Activated T-cell treated with anti-CD3 and anti-CD28 coated beads for 1 hour (primary cell): ENCODE data around the gene SEMA6B.

ENCODE experiments used
- DNase-seq: peaks from one replicate; pipeline ENCODE4 v3.0.0-alpha.2; 2020; ENCODE audit warnings: low read depth

The SEMA6B gene

GRCh38 chr19:4507804-4508203, 51.7 kb downstream of the SEMA6B start:
- no peak for DNase-seq

- no peak for DNase-seq
These were observed 52.4 kb downstream of the SEMA6B start for GRCh38 chr19:4507150-4507452.

DNA sequence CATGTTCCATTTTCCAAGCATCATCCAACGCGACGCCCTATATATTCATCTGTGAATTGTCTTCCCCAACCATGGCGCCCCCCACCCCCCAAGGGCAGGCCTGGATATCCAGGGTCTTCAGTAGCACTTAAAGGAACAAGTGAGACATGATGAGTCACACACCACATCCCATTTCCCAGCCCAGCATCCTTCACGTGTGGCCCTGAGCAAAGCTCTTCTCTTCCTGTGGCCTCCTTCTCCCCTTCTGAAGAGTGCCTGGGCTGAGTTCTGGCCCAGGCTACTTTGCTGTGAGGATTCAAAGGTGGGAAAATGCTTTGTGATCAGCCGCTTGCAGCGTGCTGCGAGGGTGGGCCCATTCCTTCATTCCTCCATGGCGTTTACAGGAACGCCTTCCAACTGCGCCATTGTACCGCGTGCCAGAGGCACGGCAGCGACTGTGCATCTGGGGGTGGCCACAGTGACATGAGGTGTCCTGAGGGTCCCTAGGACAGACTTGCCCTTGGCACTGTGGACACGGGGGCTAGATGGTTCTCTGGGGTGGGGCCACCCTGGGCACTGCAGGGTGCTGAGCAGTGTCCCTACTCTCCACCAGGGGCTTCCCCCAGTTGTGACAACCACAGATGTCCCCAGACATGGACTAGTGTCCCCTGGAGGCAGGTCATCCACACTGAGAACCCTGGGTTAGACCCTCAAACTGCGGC, 52.9 kb downstream of the SEMA6B start:
- no peak for DNase-seq

DNA sequence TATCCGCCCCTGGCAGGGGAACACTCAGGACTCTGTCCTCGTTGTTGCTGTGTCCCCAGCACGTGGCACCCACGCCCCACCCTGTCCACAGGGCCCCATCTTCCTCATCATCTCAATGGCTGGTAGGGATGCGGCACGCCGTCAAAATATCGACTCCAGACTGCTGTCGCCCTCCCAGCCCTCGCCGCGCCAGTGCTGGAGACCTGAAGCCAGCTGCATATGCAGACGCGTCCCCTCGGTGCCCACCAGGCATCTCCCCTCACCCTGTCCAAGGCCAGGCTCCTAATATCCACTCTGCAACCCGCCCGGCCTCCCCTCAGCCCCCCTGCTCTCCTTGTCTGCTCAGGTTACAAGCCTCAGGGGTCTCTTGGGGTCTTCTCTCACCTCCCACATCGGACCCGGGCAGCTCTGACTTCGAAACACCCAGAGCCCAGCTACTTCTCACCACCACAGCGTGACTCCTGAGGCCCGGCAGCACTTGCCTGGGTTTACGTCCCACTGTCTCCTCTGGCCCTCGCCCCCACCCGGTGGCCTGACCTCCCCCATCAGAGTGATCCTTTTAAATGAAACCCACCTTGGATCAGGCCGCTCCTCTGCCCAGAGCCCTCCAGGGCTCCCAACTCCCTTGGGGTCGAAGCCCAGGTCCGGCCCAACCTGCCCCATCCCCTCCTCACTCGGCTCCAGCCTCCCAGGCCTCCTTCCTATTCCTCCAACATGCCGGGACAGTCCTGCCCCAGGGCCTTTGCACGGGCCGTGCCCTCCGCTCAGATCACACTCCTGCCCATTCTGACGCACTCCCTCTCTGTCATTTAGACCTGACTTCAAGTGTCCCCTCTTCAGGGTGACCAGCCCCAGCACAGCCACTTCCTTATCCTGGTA, 53.7 kb downstream of the SEMA6B start:
- DNase-seq = no peak

- no peak for DNase-seq
These were observed 54.5 kb downstream of the SEMA6B start for GRCh38 chr19:4504891-4505569.

DNA sequence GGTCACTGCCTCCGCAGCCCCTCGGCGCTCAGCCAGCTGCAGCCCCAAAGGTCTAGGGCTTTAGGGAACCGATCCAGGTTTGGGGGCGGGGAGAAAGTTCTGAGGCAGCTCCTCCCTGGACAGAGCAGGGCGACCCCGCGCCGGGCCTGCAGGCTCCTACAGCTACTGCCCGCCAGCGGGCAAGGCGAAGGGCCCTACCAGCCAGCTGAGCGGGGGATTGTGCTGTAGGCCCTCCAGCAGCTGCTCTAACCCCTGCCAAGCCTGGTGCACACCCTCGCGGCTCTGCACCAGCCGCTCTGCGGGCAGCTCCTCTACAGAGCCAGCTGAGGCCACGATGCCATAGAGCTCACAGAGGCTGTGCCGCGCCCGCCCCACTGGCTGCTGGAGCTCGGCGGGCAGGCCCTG, 55.2 kb downstream of the SEMA6B start:
- DNase-seq = no peak

DNA sequence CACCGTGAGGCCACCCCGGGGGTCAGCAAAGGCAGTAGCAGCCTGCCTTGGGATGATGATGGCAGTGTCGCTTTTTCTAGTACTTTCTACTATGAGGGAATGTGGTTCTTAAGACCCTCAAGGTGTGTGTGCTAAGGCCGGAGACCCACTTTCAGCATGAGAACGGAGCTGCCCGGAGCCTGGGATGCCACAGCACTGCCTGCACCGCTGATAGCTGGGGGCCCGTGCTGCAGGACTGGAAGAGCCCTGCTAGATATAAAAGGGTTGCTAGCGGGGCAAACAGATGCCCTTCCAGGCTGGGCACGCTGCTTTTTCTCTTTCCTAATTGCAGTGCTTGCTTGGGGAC, 55.7 kb downstream of the SEMA6B start:
- DNase-seq = no peak

DNA sequence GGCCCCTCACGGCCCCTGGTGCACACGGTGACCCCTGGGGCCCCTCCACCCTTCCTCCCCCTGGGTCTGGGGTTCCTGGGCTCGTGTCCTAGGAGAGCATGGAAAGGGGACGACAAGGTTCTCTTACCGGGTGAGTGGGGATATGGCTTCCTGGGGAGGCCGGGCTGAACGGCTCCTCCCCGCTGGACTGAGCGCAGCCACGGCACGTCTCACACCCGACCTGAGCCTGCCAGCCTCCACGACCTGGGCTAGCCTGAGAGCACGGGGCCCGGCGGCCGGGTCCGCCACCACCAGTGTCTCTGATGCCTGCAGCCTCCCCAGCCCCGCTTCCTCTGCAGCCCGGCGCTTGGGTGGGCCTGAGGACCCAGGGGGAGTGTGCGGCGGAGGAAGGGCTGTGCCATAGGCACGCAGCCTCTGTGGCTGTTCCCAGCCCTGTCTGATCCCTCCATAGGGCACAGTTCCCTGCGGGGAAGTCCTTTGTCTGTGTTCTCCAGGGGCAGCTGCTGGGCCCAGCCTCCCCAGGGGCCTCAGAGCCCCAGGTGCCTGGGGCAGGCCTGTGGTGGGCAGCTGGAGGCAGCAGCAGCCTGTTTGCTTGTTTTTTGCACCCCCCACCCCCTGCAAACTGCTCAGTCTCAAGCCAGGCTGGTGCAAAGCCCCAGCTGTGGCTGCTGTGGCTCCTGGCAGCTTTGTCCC, 56.2 kb downstream of the SEMA6B start:
- no peak for DNase-seq

DNA sequence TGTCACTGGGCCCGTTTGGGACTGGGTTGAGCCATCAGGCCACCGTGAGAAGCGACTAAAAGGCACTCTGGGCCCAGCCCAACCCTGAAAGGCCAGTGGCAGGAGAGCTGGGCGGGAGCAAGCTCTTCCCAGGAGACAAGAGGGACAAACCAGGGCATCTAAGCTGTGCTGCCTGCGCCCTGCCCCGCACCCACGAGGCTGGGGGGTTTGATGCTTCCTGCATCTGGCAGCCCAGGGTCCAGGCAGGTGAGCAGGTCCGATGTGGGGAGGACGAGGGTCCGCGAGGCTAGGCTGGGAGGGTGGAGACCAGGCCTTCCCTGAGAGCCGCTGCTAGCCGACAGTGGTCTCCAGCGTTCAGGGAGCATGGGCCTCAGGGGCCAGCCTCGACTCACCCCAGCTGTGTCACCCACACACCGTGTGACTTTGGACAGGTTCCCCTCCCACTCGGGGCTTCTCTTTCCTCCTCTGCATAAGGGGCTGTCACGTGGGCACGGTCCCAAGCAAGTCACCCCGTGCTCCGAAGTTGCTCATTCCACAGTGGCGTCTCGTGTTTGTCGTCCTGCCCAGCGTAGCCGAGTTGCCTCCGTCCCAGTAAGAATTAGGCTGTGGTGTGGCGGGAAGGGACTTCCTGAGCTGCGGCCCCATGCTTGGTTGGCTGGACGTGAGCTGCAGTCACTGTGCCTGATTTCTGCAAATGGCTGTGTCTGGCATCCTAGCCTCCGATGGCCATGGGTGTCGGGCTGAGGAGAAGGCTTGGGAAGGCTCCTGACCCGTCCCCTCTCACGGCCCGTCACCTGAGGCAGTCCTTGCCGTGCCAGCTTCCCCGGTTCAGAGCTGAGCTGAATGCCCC, 57.0 kb downstream of the SEMA6B start:
- no peak for DNase-seq

DNA sequence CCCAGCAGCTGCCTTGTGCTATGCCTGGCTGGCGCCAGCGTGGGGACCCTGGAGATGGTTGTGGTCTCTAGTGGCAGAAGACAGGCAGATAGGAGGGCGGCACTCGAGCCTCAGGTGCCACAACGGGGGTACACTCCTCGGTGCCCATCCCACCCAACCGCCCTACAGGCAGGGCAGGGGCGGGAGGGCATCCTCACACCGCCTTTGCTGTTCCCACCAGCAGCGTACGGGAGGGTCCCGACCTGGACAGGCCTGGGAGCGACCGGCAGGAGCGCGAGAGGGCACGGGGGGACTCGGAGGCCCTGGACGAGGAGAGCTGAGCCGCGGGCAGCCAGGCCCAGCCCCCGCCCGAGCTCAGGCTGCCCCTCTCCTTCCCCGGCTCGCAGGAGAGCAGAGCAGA, 57.8 kb downstream of the SEMA6B start:
- no peak for DNase-seq

GRCh38 chr19:4500841-4501591, 58.5 kb downstream of the SEMA6B start:
- DNase-seq = no peak

- no peak for DNase-seq
These were observed 59.6 kb downstream of the SEMA6B start for GRCh38 chr19:4499855-4500254.

DNA sequence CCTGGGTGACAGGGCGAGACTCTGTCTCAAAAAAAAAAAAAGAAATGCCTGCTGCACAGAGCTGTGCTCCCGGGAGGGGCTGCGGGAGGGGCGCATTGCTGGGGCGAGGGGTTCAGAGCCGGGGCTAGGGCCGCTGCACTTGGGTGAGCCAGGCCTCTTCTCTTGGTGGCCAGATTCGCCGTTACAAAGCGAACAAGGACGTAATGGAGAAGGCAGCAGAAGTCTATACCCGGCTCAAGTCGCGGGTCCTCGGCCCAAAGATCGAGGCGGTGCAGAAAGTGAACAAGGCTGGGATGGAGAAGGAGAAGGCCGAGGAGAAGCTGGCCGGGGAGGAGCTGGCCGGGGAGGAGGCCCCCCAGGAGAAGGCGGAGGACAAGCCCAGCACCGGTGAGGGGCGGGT, 60.2 kb downstream of the SEMA6B start:
- DNase-seq = no peak

DNA sequence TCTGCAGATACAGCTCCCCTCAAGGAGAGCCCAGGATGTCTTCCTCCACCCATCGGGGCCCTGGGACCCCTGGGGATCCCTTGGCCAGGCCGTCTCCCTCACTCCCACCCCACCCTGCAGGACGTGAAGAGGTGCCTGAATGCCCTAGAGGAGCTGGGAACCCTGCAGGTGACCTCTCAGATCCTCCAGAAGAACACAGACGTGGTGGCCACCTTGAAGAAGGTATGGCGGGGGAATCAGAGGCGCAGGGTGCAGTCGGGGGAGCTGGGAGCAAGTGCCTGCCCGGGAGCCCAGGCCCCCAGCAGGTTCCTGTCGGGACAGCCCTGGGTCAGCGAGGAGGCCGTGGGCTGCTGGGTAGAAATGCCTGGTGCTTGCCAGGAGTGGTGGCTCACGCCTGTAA, 60.8 kb downstream of the SEMA6B start:
- no peak for DNase-seq

DNA sequence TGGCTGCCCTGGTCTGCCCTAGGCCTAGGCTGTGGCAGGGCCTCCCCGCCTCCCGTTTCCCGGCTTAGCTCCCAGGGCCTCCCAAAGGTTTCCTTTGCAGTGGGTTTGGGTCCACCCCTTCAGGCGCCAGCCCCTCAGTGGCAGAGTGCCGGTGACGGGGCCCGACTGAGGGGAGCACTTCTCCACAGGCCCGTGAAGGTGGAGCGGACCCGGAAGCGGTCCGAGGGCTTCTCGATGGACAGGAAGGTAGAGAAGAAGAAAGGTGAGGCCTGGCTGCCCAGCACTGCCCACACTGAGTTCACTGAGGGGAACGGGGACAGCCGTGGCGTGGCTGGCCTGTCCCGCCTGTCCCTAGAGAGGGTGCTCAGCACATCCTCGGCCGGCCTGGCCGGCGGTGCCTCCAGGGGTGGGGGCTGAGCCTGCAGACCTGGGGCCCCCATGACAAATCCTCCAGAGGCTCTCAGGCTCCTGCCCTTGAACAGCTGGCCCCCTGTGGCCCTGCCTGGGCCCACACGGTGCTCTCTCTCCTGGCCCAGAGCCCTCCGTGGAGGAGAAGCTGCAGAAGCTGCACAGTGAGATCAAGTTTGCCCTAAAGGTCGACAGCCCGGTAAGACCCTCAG, 61.6 kb downstream of the SEMA6B start:
- no peak for DNase-seq

DNA sequence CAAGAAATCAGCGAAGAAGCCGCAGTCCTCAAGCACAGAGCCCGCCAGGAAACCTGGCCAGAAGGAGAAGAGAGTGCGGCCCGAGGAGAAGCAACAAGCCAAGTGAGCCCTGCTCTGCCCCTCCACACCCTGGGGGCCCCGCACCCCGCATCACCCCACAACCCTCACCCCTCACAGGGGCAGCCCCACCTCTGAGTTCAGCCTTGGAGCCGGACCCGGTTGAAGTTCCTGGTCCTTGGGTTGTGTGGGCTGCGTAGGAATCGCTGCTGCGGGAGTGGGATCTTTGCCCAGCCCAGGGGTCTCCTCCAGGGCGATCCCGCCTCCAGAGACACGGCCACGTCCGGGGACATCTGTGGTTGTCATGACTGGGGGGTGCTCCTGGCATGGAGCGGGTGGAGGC, 63.2 kb downstream of the SEMA6B start:
- DNase-seq = no peak

- no peak for DNase-seq
These were observed 64.0 kb downstream of the SEMA6B start for GRCh38 chr19:4495471-4495870.

GRCh38 chr19:4494691-4495064, 64.8 kb downstream of the SEMA6B start:
- DNase-seq = no peak

GRCh38 chr19:4493929-4494690, 65.4 kb downstream of the SEMA6B start:
- DNase-seq = no peak
